PFSK-1 (cell line): Measurements from ENCODE around the gene TAP1.

ENCODE experiments used
- FOXP2 ChIP-seq: optimal IDR thresholded peaks from 2 replicates; pipeline ENCODE3; 2011; ENCODE audit warnings: borderline replicate concordance, control low read depth, inconsistent platforms; ENCODE audit not compliant: insufficient read depth; ENCODE audit errors: extremely low read length, extremely low read depth
- POLR2AphosphoS5 ChIP-seq: IDR thresholded peaks from 2 replicates; pipeline ENCODE4 v1.6.1; 2012; ENCODE audit warnings: low read depth, mild to moderate bottlenecking, control low read depth, low read length, moderate library complexity
- REST ChIP-seq, 2 experiments: IDR thresholded peaks; 2 replicates each; pipeline versions ENCODE4 v1.6.1 to v1.8.0; 2011 to 2012; ENCODE audit warnings: low read depth in 2 of 2, low read length in 2 of 2, control low read depth in 1 of 2, inconsistent platforms in 1 of 2, mild to moderate bottlenecking in 1 of 2, moderate library complexity in 1 of 2; ENCODE audit not compliant: insufficient read depth in 1 of 2
- SIN3A ChIP-seq: IDR thresholded peaks from 2 replicates; pipeline ENCODE4 v1.6.1; 2012; ENCODE audit warnings: mild to moderate bottlenecking, low read length, moderate library complexity, borderline replicate concordance; ENCODE audit not compliant: insufficient read depth
- TAF1 ChIP-seq: IDR thresholded peaks from 2 replicates; pipeline ENCODE4 v1.6.1; 2012; ENCODE audit warnings: low read length, control low read depth, borderline replicate concordance; ENCODE audit not compliant: insufficient read depth

TAP1 gene

GRCh38 chr6:32815115-32815514 is 38.4 kb downstream of the TAP1 start:
- no peak for TF ChIP-seq REST (IDR thresholded peaks at IDR 0.05; ENCODE audit: insufficient read depth in 1 of 2, low read depth in 2 of 2, low read length in 2 of 2)
- no peak for TF ChIP-seq FOXP2
- TF ChIP-seq SIN3A = no peak
- TF ChIP-seq TAF1 = no peak
- TF ChIP-seq POLR2AphosphoS5 = no peak

- TF ChIP-seq TAF1 (no peak), REST (IDR thresholded peaks at IDR 0.05; ENCODE audit: insufficient read depth in 1 of 2, low read depth in 2 of 2, low read length in 2 of 2) (no peak), SIN3A (no peak), POLR2AphosphoS5 (no peak), FOXP2 (no peak)
Observed at GRCh38 chr6:32814145-32814544, 39.4 kb downstream of the TAP1 start.

GRCh38 chr6:32809171-32809570 is 44.3 kb downstream of the TAP1 start:
- TF ChIP-seq FOXP2 (no peak), REST (IDR thresholded peaks at IDR 0.05; ENCODE audit: insufficient read depth in 1 of 2, low read depth in 2 of 2, low read length in 2 of 2) (no peak), TAF1 (no peak), SIN3A (no peak), POLR2AphosphoS5 (no peak)

GRCh38 chr6:32807020-32807580 is 46.4 kb downstream of the TAP1 start:
- TF ChIP-seq FOXP2 (no peak), TAF1 (no peak), POLR2AphosphoS5 (no peak), SIN3A (no peak), REST (IDR thresholded peaks at IDR 0.05; ENCODE audit: insufficient read depth in 1 of 2, low read depth in 2 of 2, low read length in 2 of 2) (no peak)

GRCh38 chr6:32803416-32803815 is 50.1 kb downstream of the TAP1 start:
- TF ChIP-seq TAF1 (no peak), SIN3A (no peak), REST (IDR thresholded peaks at IDR 0.05; ENCODE audit: insufficient read depth in 1 of 2, low read depth in 2 of 2, low read length in 2 of 2) (no peak), POLR2AphosphoS5 (no peak), FOXP2 (no peak)
